ENCODE data around the gene CERCAM. TPM values are rescaled to one million over a fixed set of nuclear protein-coding genes. Genes with fewer than 3 reads are reported as not detected.

CERCAM gene
- total and polyA plus RNA-seq, 2 of the 13 experiments (the other 11 are each of a cell fraction or from before 2014, with no cell fraction given) = 9.0 to 17.1 TPM

DNA sequence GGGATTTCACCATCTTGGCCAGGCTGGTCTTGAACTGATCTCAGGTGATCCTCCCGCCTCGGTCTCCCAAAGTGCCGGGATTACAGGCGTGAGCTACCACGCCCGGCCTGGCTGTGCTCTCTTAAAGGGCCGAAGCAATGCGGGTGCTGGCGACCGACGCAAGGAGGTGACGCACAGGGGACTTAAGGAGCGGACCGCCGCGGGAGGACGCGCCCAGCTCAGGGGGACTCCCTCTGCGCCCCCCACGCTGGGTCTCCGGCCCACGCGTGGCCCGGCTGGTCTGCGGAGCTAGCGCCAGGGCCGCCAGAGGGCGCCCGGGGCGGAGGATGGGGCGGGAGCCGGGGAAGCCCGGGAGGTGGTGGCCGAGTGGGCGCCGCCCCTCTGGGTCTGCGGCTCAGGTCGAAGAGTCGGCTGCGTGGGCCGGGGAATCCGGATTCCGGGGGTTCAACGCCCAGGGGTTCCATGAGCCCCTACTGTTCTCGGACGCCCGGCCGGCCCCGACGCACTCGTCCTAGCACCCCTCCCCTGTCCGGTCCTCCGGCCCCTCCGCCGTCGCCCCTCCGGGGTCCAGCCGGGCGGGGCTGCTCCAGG is 502 bp upstream of the CERCAM start (continued):
- TF ChIP-seq ZNF275 (CRISPR knock-in tag; IDR thresholded peaks at IDR 0.05; ENCODE audit: borderline replicate concordance) (no peak), CBX2 (IDR thresholded peaks at IDR 0.05; ENCODE audit: low read depth, low read length) (no peak), CBX2 (CRISPR knock-in tag; IDR thresholded peaks at IDR 0.05; ENCODE audit: low read depth) (no peak), GMEB1 (CRISPR knock-in tag; IDR thresholded peaks at IDR 0.05; ENCODE audit: borderline replicate concordance) (no peak), ZFY (CRISPR knock-in tag; IDR thresholded peaks at IDR 0.05) (no peak), ZNF678 (CRISPR knock-in tag; IDR thresholded peaks at IDR 0.05) (no peak), ZNF7 (CRISPR knock-in tag; IDR thresholded peaks at IDR 0.05) (no peak), ZNF253 (CRISPR knock-in tag; IDR thresholded peaks at IDR 0.05; ENCODE audit: borderline replicate concordance) (no peak), ZNF790 (CRISPR knock-in tag; IDR thresholded peaks at IDR 0.05; ENCODE audit: borderline replicate concordance) (no peak), RAD51 (IDR thresholded peaks at IDR 0.05; ENCODE audit: borderline replicate concordance) (no peak), ZNF564 (CRISPR knock-in tag; IDR thresholded peaks at IDR 0.05) (no peak), RXRA (CRISPR knock-in tag; IDR thresholded peaks at IDR 0.05) (no peak), ZNF335 (CRISPR knock-in tag; IDR thresholded peaks at IDR 0.05) (no peak), DNMT1 (CRISPR knock-in tag; IDR thresholded peaks at IDR 0.05) (no peak), CEBPG (CRISPR knock-in tag; IDR thresholded peaks at IDR 0.05) (no peak), ZSCAN30 (CRISPR knock-in tag; IDR thresholded peaks at IDR 0.05) (no peak), ZNF547 (CRISPR knock-in tag; IDR thresholded peaks at IDR 0.05) (peak; percentile 79; the same call in 1 of the 2 replicates), HNF4G (IDR thresholded peaks at IDR 0.05; ENCODE audit: borderline replicate concordance, low read depth, low read length) (no peak), HNF4G (CRISPR knock-in tag; IDR thresholded peaks at IDR 0.05; ENCODE audit: borderline replicate concordance, low read depth) (no peak), ZNF362 (CRISPR knock-in tag; IDR thresholded peaks at IDR 0.05; ENCODE audit: borderline replicate concordance) (no peak), U2AF1 (optimal IDR thresholded peaks at IDR 0.05; ENCODE audit: low read depth, low read length) (no peak), HNRNPH1 (optimal IDR thresholded peaks at IDR 0.05; ENCODE audit: low read depth, low read length) (no peak), ZNF83 (CRISPR knock-in tag; IDR thresholded peaks at IDR 0.05; ENCODE audit: borderline replicate concordance) (no peak), MATR3 (CRISPR knock-in tag; IDR thresholded peaks at IDR 0.05) (no peak)
- TF ChIP-seq, protein P1, sequence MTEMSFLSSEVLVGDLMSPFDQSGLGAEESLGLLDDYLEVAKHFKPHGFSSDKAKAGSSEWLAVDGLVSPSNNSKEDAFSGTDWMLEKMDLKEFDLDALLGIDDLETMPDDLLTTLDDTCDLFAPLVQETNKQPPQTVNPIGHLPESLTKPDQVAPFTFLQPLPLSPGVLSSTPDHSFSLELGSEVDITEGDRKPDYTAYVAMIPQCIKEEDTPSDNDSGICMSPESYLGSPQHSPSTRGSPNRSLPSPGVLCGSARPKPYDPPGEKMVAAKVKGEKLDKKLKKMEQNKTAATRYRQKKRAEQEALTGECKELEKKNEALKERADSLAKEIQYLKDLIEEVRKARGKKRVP (CRISPR knock-in tag; IDR thresholded peaks at IDR 0.05) = no peak

All from HepG2 (cell line).